Brain microvascular endothelial cell (primary cell): ENCODE results near the gene PADI6.

Source experiments
- DNase-seq: peaks from one replicate; pipeline ENCODE4 v3.0.0-alpha.2; 2020
- H3K27ac ChIP-seq: fragments of 250-450 bp; sonication (Bioruptor Pico); 2 replicates; pipeline ENCODE4 v1.5.1; 2020; ENCODE audit warnings: mild to moderate bottlenecking, moderate library complexity
- H3K27me3 ChIP-seq: fragments of 250-450 bp; sonication (Bioruptor Pico); replicated peaks from 2 replicates; pipeline ENCODE4 v1.5.1; 2020; ENCODE audit warnings: mild to moderate bottlenecking
- H3K36me3 ChIP-seq: fragments of 250-450 bp; sonication (Bioruptor Pico); replicated peaks from 2 replicates; pipeline ENCODE4 v1.5.1; 2020; ENCODE audit warnings: mild to moderate bottlenecking
- H3K4me3 ChIP-seq: 2 replicates; pipeline ENCODE4 v1.5.1; 2011; ENCODE audit warnings: low read depth, mild to moderate bottlenecking, control low read depth, low read length, moderate library complexity
- in situ Hi-C: cut with HindIII; loops from 2 replicates; pipeline ENCODE4 v1.10.0; 2017; ENCODE audit warnings: low sequenced_read_pairs, low pct_ligation_motif_present
- TF ChIP-seq, protein P1 (sequence below): IDR thresholded peaks from 2 replicates; pipeline ENCODE4 v1.5.1; 2011; ENCODE audit warnings: low read depth, mild to moderate bottlenecking, moderate library complexity, low read length, control low read depth, inconsistent platforms; ENCODE audit errors: missing control alignments

The PADI6 gene

DNA sequence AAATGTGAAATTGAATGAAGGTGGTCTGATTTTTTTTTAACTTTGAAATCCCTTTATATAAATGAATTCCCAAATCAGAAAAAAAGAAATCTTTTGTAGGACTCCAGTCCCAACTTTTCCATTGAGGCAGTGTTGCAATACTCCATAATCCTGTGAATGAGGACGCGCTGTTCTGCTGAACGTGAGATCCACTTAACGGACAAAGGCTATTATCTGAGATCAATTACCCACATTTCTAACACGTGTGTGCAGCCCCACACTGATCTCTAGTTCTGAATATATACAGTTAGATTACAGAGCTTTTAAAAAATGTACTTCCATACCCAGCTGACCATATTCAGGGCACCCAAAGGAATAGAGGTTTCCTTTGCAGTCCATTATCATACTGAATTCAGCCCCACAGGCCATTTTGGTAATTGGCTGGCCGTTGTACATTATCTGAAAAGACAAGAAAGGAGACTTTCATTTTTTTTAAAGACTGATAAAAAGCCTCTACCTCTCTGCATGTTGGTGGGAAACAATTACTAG is 48.5 kb downstream of the PADI6 start:
- Histone ChIP-seq H3K27me3 (no peaks in the 10 kb centered on the region), H3K4me3 (no peak overlapping the region), H3K36me3 (peaks cover 85% of the 10 kb centered on the region), H3K27ac (no peak overlapping the region)
- TF ChIP-seq, protein P1, sequence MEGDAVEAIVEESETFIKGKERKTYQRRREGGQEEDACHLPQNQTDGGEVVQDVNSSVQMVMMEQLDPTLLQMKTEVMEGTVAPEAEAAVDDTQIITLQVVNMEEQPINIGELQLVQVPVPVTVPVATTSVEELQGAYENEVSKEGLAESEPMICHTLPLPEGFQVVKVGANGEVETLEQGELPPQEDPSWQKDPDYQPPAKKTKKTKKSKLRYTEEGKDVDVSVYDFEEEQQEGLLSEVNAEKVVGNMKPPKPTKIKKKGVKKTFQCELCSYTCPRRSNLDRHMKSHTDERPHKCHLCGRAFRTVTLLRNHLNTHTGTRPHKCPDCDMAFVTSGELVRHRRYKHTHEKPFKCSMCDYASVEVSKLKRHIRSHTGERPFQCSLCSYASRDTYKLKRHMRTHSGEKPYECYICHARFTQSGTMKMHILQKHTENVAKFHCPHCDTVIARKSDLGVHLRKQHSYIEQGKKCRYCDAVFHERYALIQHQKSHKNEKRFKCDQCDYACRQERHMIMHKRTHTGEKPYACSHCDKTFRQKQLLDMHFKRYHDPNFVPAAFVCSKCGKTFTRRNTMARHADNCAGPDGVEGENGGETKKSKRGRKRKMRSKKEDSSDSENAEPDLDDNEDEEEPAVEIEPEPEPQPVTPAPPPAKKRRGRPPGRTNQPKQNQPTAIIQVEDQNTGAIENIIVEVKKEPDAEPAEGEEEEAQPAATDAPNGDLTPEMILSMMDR: no peak
- in situ Hi-C loops: no loop called here
- DNase-seq: no peak

DNA sequence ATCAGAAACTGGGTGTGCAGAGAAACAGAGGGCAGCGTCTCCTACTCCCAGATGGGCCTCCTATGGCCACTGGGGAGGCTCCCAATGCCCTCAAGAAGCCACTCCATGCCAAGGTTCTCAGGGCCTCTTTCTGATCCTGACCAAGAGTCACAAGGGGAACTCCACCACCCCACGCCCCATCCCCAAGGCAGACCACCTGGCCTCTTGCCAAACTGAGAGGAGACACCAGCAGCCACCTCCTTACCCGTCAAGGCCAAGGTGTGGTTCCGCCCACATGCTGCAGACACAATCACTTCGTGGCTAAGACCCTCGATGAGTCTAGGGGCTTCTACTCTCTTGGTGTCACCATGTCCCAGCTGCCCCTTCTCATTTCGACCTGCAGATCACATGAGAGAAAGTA is 50.5 kb downstream of the PADI6 start:
- Histone ChIP-seq H3K36me3 (peaks cover 85% of the 10 kb centered on the region), H3K27ac (no peak overlapping the region), H3K27me3 (no peaks in the 10 kb centered on the region), H3K4me3 (no peak overlapping the region)
- DNase-seq: no peak
- TF ChIP-seq, protein P1: no peak
- in situ Hi-C loops: no loop called here

DNA sequence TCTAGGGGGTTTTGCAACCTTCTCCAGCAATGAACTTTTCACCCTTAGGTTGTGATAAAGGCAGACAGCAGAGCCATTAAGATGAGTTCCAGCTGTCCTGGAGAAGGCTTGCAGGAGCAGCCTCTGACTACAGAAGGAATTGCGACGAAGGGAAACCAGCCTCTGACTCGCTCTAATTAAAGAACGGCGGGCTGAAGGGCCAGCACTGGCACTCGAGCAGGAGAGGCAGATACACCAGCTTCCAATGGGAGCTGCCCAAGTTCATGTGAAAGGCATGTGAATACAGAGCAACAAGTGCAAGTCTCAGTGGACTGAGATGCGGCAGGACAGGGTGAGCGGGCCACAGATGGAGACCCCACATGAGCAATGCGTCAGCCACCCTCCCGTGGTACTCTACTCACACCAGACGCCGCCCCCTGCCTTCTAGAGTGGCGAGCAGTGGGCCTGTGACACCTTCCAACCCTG is 51.8 kb downstream of the PADI6 start:
- no peak overlapping the region for H3K27ac ChIP-seq
- in situ Hi-C loops: no loop called here
- TF ChIP-seq, protein P1: no peak
- peaks cover 87% of the 10 kb centered on the region for H3K36me3 ChIP-seq
- no peaks in the 10 kb centered on the region for H3K27me3 ChIP-seq
- H3K4me3 ChIP-seq: no peak overlapping the region
- DNase-seq: no peak

DNA sequence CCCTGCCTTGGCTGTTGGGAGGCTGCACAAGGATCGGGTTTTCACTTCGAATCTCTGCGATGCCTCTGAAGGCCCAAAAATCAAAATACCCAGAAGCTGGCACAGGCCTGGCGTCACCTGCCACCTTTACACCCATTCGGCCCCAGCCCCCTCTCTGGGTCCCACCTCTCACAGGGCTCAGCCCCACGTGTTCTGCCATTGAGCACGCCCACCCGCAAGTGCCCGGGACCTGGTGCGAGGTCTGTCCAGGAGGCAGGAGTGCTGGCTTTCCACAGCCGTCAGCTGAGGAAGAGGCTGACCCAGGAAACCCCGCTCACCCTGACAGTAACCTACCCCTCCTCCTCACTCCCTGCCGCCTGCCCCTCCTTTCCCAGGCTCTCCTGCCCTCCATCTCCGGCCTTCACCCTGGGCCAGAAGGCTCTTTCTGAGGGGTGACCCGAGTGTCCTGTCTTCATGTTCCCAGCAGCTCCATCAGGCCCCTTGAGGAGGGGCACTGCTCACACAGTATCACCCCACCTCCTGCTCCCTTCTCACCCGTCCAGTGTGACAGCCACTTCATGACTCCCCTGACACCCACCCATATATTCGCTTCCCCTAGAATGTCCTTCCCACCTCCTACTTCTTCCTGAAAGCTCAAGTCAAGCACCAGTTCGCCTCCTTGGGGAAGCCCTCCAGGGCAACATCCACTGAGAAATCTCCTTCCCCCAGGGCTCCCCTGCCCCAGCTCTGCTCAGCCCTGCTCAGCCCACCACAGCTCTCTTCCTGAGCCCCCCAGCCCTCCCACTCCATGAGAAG is 54.0 kb downstream of the PADI6 start:
- Histone ChIP-seq H3K27ac (no peak overlapping the region), H3K27me3 (no peaks in the 10 kb centered on the region), H3K4me3 (no peak overlapping the region), H3K36me3 (peaks cover 80% of the 10 kb centered on the region)
- TF ChIP-seq, protein P1: no peak
- in situ Hi-C loops: no loop called here
- no peak for DNase-seq

DNA sequence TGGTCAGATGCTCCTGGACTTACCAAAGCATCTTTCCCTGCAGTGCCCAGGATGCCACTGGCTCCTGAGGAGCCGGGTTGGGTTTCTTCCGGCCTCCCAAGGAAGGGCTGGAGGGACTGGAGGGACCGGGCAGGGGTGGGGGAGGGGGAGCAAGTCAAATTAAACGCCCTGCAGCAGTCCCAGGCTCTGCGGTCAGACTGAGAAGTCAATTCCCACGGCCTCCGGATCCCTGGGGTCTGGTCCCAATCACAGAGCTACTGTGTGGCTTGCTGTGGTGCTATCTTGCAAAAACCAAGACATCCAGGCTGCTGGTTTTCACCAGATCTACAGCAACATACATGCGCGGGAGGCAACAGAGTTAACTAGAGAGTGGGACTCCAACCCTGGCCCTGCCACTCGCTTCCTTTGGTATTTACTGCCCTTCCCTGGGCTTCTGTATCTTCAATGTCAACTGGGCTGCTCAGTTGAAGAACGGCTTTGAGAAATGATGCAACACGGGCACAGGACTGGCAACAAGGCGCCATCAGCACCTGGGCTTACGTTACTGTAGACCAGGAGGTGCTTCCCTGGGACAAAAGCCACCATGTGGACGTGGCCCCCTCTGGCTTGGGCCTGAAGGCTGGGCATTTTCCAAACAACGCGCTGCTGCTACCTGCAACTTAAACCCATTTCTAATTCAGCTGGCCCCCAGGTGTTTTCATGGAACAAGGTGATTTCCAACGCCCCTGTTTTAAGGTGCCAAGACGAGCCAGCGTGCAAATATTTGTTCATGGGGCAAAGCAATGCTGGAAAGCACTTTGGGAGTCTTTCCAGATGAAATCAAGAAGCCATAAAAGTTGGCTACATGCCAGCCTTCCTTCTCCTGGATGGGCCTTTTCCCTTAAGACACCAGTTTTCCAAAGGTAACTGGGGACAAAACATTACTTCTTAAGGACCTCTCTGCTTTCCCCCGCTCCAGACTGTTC is 56.0 kb downstream of the PADI6 start:
- TF ChIP-seq, protein P1: no peak
- no peak for DNase-seq
- in situ Hi-C loops: no loop called here
- Histone ChIP-seq H3K4me3 (no peak overlapping the region), H3K27me3 (no peaks in the 10 kb centered on the region), H3K36me3 (peaks cover 73% of the 10 kb centered on the region), H3K27ac (no peak overlapping the region)
